SU-DHL-6 (cell line): ENCODE results near the gene NELFB.

Experiments used
- EZH2phosphoT487 ChIP-seq: fragments of 200-600 bp; sonication (generic), shearing (Covaris generic); conservative IDR thresholded peaks from 2 replicates; pipeline ENCODE4 v1.6.1; 2018; ENCODE audit warnings: mild to moderate bottlenecking, antibody characterized with exemption, low read length, moderate library complexity, mixed read lengths
- TF ChIP-seq, protein P1 (sequence below): fragments of 200-600 bp; sonication (generic); IDR thresholded peaks from one replicate; pipeline ENCODE4 v1.5.1; 2017; ENCODE audit warnings: antibody characterized with exemption, mild to moderate bottlenecking, low read length, moderate library complexity; ENCODE audit not compliant: insufficient read depth, poor library complexity, severe bottlenecking

- TF ChIP-seq, protein P1, sequence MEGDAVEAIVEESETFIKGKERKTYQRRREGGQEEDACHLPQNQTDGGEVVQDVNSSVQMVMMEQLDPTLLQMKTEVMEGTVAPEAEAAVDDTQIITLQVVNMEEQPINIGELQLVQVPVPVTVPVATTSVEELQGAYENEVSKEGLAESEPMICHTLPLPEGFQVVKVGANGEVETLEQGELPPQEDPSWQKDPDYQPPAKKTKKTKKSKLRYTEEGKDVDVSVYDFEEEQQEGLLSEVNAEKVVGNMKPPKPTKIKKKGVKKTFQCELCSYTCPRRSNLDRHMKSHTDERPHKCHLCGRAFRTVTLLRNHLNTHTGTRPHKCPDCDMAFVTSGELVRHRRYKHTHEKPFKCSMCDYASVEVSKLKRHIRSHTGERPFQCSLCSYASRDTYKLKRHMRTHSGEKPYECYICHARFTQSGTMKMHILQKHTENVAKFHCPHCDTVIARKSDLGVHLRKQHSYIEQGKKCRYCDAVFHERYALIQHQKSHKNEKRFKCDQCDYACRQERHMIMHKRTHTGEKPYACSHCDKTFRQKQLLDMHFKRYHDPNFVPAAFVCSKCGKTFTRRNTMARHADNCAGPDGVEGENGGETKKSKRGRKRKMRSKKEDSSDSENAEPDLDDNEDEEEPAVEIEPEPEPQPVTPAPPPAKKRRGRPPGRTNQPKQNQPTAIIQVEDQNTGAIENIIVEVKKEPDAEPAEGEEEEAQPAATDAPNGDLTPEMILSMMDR, result no peak
- TF ChIP-seq EZH2phosphoT487, result no peak
Observed at GRCh38 chr9:137295849-137296669, 40.9 kb downstream of the NELFB start.
